ENCODE data around the gene UBAP1. TPM values are rescaled to one million over a fixed set of nuclear protein-coding genes. Genes with fewer than 3 reads are reported as not detected.

UBAP1 gene
- total and polyA plus RNA-seq, 9 of the 15 experiments (the other 6 are each of a cell fraction or from before 2014, with no cell fraction given), result 1.3 to 33.4 (median 16.5) TPM

DNA sequence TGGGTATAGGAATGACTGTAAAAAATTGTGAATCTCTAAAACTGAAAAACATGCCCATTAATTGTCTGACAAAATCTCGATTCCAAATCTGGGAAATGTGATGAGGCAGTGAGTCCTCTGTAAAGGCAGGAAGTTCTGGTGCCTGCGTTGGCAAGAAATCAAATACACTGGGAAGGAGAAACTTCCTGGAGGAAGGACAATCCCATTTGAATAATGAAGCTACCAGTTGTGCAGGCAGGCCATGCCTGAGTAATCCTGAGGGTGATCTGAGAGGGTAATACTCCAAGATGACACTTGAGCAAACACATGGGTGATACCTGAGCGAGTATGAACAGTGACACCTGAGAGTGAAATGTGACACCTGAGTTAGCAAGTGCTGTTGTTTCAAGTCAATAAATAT lies 100.6 kb downstream of the UBAP1 start (continued):
- TF ChIP-seq MYC (IDR thresholded peaks at IDR 0.05; ENCODE audit: low read depth, low read length), result no peak
- no peak for TF ChIP-seq MYC (CRISPR knock-in tag; IDR thresholded peaks at IDR 0.05; ENCODE audit: borderline replicate concordance, low read depth)
- TF ChIP-seq MED1 (CRISPR knock-in tag; IDR thresholded peaks at IDR 0.05; ENCODE audit: borderline replicate concordance), result no peak

DNA sequence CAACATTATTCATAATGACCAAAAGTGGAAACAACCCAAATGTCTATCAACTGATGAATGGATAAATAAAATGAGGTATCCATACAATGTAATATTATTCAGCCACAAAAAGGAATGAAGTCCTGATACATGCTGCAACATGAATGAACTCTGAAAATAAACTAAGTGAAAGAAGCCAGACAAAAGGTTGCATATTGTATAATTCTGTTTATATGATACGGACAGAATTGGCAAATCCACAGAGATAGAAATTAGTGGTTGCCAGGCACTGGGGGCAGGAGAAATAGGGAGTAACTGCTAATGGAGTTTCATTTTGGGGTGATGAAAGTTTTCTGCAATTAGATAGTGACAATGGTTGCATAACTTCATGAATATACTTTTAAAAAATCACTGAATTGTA lies 103.3 kb downstream of the UBAP1 start:
- intact Hi-C loops (cut with micrococcal nuclease), result no loop called here
- WGBS (ENCODE audit: insufficient coverage, low coverage, missing lambda C conversion rate), result 100% methylated on average over 1 of the region's 1 CpG
- no peak for DNase-seq (ENCODE audit: extremely low read depth in 1 of 4, low spot score in 3 of 4)
- no peak for ATAC-seq
- FAIRE-seq, result no peak
- Histone ChIP-seq H3K4me2 (ENCODE audit: insufficient read depth, low read length) (no peak overlapping the region), H3K36me3 (ENCODE audit: control insufficient read depth, insufficient read depth, low read length) (0 out of 3 replicates have a peak, but pooled peaks cover 12% of the 10 kb centered on the region), H3K27ac (ENCODE audit: extremely low read depth, low read depth, low read length) (no peak overlapping the region), H3K79me2 (ENCODE audit: control insufficient read depth, insufficient read depth, low read length) (no peaks in the 10 kb centered on the region), H3K4me1 (replicated peaks in 1 of 2; ENCODE audit: control insufficient read depth in 2 of 2, insufficient read depth in 2 of 2, low read length in 2 of 2) (no peaks in the 10 kb centered on the region), H3K9ac (ENCODE audit: insufficient read depth in 1 of 2, low read depth in 2 of 2, low read length in 2 of 2) (no peak overlapping the region), H3K4me3 (no peak overlapping the region), H4K20me1 (replicated peaks; ENCODE audit: control insufficient read depth, insufficient read depth, low read length) (no peaks in the 10 kb centered on the region), H3K9me1 (ENCODE audit: control insufficient read depth, insufficient read depth, low read length) (no peaks in the 10 kb centered on the region), H3K9me3 (replicated peaks; ENCODE audit: control insufficient read depth, insufficient read depth, low read depth, low read length) (no peaks in the 10 kb centered on the region), H3K27me3 (ENCODE audit: control insufficient read depth in 2 of 2, insufficient read depth in 2 of 2, low read length in 2 of 2) (no peaks in the 10 kb centered on the region), H2AFZ (ENCODE audit: low read depth, low read length) (no peak overlapping the region)
- ChIA-PET POLR2A (no interaction called here), CTCF (ENCODE audit: low intra/inter-chr PET ratio) (no interaction called here)
- in situ Hi-C loops (cut with MboI), result no loop called here
- BruUV-seq (replicated peaks), result no TSS peak
- TF ChIP-seq, protein P1, sequence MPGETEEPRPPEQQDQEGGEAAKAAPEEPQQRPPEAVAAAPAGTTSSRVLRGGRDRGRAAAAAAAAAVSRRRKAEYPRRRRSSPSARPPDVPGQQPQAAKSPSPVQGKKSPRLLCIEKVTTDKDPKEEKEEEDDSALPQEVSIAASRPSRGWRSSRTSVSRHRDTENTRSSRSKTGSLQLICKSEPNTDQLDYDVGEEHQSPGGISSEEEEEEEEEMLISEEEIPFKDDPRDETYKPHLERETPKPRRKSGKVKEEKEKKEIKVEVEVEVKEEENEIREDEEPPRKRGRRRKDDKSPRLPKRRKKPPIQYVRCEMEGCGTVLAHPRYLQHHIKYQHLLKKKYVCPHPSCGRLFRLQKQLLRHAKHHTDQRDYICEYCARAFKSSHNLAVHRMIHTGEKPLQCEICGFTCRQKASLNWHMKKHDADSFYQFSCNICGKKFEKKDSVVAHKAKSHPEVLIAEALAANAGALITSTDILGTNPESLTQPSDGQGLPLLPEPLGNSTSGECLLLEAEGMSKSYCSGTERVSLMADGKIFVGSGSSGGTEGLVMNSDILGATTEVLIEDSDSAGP (CRISPR knock-in tag; IDR thresholded peaks at IDR 0.05), result no peak
- TF ChIP-seq ZNF224 (CRISPR knock-in tag; IDR thresholded peaks at IDR 0.05) (no peak), SMAD3 (CRISPR knock-in tag; conservative IDR thresholded peaks at IDR 0.05) (no peak), U2AF2 (optimal IDR thresholded peaks at IDR 0.05; ENCODE audit: low read depth, low read length) (no peak), CXXC5 (CRISPR knock-in tag; IDR thresholded peaks at IDR 0.05) (no peak), ZNF592 (IDR thresholded peaks at IDR 0.05) (no peak), SAP30 (IDR thresholded peaks at IDR 0.05; ENCODE audit: borderline replicate concordance, insufficient read depth, low read depth, low read length, poor library complexity, severe bottlenecking) (no peak), TARDBP (IDR thresholded peaks at IDR 0.05) (no peak)
- TF ChIP-seq, protein P2, sequence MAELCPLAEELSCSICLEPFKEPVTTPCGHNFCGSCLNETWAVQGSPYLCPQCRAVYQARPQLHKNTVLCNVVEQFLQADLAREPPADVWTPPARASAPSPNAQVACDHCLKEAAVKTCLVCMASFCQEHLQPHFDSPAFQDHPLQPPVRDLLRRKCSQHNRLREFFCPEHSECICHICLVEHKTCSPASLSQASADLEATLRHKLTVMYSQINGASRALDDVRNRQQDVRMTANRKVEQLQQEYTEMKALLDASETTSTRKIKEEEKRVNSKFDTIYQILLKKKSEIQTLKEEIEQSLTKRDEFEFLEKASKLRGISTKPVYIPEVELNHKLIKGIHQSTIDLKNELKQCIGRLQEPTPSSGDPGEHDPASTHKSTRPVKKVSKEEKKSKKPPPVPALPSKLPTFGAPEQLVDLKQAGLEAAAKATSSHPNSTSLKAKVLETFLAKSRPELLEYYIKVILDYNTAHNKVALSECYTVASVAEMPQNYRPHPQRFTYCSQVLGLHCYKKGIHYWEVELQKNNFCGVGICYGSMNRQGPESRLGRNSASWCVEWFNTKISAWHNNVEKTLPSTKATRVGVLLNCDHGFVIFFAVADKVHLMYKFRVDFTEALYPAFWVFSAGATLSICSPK (IDR thresholded peaks at IDR 0.05; ENCODE audit: borderline replicate concordance), result no peak
